NCI-H510A treated with DMSO at 0.1 percent for 48 hours (cell line): ENCODE results near the gene C1QB.
A peak's percentile ranks its signal among the peaks of the same experiment; 100 is the strongest.
"Not testable (repeated sequence)": the region's sequence is repeated elsewhere in the genome, so short reads cannot be mapped to it uniquely, and the experiment has no call there.

Source experiments
- DNase-seq: peaks from one replicate; lab custom pipeline; 2025; lab: John Stamatoyannopoulos, UW

The C1QB gene

DNA sequence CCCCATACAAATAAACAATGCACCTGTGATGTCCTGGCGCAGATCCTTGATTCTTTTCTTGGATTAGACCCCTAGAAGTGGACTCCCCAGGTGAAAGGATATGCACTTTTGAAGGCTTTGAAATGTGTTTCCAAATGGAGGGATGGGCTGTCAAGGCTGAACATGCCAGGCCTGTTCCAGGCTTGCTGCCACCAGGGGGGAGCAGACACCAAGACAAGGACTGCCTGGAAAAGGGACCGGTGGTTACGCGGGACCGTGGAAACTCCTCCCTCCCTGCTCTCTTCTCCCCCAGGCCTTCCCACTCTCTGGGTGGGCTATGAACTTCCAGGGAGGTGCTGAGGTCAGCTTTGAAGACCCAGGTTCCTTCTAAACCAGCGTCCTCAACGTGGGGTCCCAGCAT, 12.7 kb downstream of the C1QB start:
- DNase-seq = no peak

DNA sequence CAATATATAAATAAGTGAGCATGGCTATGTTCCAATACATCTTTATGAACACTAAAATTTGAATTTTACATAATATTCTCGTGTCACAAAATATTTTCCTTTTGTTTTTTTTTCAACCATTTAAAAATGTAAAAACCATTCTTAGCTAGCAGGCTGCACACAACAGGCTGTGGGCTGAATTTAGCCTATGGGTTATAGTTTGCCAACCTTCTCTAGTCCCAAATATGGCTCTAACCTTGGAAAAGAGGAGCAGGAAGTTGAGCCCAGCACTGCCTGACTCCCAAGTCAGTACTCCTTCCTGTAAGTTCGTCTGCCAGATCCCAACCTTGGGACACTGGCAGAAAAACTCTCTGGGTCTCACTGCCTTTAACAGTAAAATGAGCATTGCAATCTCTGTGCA, 13.4 kb downstream of the C1QB start:
- no peak for DNase-seq

DNA sequence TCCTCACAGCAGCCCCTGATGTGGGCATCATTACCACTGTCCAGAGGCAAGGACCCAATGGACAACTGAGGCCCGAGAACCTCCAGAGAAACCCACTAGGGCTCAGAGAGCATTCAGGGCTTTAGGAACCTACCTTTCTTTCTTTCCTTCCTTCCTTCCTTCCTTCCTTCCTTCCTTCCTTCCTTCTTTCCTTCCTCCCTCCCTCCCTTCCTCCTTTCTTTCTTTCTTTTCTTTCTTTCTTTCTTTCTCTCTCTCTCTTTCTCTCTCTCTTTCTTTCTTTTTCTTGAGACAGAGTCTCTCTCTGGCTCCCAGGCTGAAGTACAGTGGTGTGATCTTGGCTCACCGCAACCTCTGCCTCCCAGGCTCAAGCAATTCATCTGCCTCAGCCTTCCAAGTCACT, 15.8 kb downstream of the C1QB start:
- not testable (repeated sequence) for DNase-seq

DNA sequence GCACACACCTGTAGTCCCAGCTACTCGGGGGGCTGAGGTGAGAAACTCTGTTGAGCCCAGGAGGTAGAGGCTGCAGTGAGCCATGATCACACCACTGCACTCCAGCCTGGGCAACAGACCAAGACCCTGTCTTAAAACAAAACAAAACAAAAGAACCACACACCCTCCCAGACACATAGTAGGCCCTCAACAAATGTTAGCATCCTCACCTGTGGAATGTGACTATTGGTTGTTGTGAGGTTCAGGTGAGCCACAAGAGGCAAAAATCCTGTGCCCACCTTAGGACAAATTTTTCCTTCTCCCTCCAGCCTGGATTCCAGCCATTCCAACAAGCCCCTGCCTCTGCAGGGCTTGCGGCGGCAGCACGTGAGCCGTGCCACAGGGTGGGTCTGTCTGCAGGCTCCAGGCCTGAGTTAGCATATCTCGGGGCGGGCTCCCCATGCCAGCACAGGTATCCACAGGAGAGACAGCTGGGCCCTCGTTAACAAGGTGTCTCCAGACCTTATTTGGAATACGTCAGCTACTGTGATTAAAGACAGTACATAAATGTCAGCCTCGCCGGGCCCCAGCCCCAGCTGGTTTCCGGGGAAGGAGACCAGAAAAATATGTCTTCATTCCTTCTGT, 17.4 kb downstream of the C1QB start:
- no peak for DNase-seq

DNA sequence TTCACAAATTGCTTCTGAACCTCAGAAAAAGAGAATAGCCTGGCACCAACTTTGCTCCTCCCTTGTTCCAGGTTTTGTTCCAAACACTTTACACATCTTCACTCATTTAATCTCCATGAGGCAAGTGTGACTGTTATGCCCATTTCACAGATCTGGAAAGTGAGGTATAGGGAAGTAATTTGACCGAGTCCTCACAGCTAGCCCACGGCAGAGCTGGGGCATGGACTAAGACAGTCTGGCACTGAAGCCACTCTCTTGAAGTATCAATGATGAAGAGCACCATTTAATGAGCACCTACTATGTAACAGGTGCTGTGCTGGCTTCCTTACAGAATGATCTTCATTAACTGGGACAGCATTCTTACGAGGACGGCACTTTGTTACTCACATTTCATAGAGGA, 19.0 kb downstream of the C1QB start:
- DNase-seq = no peak

DNA sequence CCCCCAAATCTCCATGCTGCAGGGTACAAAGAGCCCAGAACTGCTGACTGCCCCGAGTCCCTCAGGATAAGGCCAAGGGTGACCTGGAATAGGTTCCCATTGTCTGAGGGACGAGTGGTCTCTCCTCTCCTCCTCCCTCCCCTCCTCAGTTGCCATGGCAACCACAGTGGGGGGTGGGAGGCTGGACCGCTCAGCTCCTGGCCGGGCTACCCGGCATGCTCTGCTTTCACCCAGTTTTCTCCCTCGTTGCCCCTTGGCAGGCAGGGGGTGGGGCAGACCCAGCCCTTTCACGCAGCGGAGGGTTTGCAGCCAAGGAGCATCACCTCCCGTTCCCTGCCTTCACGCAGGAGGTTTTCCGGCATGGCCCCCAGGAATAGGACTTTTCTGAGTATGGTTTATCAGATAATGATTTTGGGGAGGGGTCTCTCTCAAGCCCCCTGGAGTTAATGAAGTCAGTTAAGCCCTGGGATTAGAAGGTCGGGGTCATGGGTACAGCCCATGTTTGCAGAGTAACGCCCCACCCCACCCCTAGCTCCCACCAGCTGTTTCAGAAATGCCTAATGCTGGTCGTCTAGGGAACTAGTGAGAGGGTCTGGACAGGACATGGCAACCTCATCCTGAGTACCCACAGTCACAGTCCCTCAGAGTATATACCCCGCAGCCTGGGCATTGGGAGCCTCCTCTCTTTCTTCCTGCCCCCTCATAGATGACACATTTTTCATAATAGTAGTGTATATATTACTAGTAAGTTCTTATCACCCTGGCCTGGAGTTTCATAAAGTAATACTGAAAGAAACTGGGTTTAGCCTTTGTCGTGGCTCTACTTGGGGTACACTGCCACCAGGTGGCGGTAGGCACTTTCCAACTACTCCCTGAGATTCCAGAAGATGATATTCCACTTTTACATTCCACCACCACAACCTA, 20.7 kb downstream of the C1QB start:
- DNase-seq = peak; percentile 45

DNA sequence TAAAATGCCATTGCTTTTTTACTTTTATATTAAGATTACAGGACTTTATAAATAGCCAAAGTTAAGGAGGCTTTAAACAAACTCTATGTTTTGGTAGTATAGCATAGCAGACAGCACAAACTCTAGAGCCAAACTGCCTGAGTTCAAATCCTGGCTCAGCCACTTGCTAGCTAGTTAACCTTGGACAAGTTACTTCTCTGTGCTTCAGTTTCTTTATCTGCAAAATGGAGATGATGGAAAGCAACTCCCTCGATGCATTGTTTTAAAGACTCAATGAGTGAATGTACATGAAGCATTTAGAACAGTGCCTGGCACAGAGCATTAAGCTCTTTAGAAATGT, 21.3 kb downstream of the C1QB start:
- no peak for DNase-seq

DNA sequence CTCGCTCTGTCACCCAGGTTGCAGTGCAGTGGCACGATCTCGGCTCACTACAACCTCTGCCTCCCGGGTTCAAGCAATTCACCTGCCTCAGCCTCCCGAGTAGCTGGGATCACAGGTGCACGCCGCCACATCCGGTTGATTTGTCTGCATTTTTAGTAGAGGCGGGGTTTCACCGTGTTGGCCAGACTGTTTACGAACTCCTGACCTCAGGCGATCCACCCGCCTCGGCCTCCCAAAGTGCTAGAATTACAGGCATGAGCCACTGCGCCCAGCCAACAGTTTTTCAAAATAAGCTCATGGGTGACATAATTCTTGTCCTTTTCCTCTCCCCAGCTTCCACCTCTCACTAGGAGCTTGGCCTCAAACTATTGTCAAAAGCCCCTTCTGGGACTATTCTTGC, 23.1 kb downstream of the C1QB start:
- DNase-seq = not testable (repeated sequence)

DNA sequence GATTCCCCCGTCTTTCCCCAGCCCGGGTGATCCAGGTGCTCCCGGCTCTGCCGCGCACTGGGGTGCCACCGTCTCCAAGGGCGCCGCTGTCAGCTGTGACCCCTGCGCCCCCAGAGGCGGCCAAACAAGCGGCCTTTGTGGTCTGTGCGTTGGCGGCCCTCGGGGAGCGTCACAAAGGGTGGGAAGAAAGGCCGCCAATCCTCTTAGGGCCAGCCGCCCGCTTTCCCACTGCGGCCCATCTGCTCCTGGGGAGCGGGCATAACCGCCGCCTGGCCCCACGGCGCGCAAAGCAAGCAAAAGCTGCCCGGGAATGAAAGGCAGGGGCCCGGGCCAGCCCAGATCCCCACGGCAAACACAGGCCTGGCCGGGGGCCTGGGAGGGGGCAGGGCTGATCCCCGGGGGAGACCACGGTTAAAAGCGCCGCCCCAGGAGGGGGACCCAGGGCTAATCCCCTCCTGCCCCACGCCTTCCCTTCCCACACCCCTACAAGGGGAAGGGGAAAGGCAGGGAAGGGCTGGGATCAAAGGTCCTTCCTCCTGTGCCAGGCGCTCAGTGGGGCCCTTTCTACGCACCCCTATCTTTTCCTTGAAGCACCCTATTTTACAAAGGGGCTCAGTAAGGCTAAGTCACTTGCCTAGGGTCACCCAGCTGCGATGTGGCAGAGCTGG, 24.0 kb downstream of the C1QB start:
- DNase-seq = no peak

DNA sequence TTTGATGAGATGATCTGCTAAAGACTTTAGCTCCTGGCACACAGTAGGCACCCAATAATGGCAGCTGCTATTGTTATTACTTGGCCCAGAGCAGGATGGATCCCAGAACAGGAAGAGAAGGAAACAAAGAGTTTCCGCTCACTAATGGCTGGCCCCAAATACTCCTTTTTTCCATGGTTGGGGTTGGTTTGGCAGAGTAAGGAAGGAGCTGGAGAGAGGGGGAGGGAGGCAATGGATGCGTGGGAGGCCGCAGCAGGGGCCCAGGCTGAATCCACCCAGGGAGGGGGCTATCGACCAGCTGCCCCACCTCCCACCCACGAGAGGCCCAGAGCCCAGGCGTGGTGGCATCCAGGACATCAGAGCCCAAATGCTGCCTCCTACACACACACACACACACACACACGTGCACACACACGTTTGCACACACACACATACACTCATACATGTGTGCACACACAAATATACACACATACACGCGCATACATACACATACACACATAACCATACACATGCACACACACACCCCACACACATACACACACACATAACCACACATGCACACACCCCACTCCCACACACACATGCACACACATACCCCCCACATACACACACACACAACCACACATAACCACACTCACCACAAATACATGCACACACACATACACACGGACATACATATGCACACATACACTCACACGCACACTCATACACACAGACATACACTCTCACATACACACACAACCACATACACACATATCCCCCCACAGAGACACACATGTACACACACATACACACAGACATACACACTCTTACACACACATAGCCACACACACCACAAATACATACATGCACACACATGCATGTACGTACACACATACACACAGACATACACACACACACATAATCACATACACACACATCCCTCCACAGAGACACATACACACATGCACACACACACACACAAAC, 25.2 kb downstream of the C1QB start:
- no peak for DNase-seq

DNA sequence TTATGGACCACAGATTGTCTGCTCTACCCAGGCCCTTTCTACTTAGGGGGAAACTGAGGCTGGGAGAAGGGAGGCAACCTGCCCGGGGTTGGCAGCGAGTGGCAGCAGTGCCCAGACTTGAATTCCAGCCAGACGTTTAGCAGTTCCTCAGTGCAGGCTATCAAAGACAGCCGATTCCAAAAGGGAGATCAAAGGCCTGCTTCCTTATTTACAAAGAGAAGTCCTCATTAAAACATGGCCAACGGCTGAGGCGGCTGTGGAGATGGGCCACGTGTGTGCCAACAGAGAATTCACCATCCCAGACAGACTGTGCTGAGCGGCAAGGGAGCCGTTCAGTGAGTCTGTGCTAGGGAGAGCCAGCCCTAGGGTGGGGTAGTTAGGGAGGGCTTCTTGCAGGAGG, 27.7 kb downstream of the C1QB start:
- no peak for DNase-seq

DNA sequence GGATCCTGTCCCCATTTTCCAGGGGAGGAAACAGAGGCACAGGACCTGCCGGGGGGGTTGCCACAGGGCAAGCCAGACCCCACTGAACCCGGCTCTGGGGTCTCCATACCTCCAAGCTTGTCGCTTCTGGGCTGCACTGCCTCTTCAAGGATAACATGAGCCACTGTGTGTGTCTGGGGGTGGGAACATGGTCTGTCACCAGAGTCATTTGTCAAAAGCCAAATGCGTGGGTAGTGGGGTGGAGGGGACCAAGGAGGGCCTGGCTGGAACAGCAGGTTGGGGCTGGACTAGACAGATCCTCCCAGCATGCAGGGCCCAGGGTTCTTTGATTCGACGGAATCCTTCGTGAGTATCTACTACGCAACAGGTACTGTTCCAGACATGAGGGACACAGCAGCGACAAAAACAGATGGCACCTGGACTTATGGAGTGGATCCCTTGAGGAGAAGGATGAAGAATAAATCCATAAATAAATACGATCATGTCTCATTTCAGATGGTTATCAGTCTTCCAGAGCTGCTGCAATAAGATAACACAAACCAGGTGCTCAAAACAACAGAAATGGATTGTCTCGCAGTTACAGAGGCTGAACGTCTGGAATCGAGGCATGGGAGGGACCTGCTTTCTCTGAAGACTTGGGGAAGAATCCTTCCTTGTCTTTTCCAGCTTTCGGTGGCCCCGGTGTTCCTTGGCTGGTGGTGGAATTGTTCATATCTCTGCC, 28.7 kb downstream of the C1QB start:
- no peak for DNase-seq

DNA sequence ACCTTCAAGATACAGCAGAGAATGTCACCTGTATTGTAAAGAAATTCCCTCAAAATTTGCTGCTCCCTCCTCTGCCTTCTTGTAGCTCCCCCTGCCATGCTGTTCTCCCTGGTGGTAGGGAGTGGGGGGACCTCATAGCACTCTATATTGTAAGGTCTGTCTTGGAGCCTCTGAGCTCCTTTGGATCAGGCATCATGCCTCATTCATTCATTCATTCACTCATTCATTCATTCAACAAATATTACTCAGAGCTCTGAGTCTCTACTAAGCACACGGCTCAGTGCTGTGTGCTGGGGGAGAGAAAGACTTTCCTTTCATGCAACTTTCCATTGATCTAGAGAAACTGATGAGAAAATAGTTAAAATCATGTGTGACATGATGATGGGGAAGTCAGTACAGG, 30.5 kb downstream of the C1QB start:
- DNase-seq = no peak

DNA sequence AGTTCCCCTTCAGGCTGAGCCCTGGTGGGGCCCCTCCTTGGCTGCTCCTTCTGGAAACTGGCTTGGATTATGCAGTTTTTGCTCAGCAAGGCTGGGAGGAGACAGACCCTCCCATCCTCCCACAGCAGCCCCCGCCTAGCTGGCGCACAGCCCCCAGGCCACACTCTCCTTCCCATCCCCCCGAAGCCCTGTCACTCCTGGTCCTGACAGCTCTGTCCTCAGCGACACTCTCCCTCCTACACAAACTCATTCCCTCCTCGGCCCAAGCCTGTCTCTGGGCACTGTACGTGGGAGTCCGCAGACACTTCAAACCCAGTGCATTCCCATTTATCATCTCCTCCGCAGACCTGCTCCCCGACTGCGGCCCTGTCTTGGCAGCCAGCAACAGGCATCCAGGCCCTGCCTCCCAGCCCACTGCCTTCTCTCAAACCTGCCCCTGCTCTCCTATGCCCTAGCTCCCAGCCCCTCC, 32.6 kb downstream of the C1QB start:
- no peak for DNase-seq

DNA sequence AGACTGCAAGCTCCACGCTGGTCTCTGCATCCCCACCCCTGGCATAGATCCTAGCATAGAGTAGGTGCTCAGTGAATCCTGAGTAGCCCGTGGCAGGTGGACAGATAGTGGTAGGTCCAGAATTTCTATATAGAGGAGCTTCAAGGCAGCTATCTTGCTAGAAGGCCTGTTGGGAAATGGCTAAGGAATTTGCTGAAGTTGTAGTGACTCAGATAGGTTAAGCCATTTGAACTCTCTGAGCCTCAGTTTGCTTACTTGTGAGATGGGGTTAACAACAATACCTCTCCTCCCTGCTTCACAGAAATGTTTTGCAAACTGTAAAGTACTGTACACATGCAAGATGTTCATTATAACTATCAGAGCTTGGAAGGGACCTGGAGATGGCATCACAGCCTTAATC, 34.2 kb downstream of the C1QB start:
- no peak for DNase-seq

DNA sequence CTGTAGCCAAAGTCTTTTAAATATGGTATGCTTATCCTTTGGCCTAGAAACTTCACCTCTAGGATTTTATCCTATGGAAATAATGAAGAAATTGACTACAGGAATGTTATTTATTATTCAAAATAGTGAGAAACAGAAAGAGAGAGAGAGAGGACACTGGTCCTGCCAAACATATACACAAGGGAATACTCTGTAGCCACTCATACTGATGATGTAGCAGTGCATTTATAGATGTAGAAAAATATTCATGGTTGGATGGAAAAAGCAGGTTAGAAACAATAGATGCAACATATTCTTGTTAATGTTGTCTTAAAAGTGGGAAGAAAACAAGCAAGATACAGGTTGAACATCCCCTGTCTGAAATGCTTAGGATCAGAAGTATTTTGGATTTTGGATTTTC, 35.4 kb downstream of the C1QB start:
- no peak for DNase-seq

DNA sequence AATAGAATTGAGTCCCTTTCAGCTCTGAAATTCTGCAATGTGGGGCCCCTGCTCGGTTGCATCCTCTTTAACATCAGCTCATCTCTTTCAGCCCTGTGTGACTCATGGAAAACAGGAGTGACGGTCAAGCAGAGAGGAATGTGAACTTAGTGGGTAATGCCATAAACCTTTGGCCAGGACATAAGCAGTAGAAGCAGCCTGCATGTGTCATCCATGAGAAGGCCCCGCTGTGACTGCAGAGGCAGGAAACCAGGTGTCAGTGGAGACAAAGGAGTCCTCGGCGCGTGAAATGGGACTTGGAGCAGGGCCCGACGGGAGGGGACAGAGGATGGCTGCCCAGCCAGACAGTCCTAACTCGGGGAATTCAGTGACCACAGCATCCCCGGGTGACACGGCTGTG, 36.5 kb downstream of the C1QB start:
- DNase-seq = peak; percentile 14

DNA sequence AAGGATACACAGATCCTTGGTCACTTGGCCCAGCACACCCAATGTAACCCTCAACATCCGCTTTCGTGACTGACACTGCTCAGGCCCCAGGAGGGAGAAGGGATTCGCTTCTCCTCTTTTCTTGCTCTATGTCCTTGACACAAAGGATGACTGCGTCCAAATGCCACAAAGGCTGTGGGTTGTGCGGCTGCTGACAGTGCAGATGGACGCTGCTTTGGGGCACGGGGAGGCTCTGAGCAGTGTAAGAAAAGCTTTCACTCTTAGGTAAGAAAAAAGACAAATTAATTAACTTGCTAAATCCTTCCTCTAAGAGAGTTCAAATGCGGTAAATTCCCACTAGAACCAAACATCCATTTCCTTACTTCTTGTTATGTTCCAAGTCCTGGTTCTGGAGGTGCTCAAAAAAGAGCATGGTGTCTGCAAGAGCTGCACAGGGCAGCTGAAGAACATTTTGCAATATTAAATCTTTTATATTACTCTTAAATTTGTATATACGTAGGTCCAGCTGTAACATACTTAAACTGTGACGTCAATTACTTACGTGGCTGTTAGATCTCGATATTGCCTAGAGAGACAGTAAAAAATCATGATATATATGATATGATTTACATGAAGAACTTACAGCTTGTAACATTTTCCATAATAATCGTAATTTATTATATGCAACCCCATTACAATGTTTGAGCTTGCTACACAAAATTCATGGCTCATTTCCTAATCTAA, 38.2 kb downstream of the C1QB start:
- DNase-seq = no peak

DNA sequence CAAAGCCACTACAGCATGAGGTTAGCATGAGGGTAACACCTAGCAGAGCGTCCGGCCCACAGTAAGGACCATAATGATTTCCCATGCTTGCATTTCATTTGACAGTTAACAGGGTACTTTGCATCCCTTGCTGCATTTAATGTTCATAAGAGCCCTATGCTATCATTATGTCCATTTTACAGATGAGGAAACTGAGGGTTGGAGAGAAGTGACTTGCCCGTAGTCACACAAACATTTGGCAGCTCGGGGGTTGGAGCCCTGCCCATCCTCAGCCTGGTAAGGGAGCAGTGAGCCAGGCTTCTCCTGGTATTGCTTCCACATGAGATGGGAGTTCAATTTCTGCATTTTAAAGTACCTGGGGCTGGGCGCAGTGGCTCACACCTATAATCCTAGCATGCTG, 41.1 kb downstream of the C1QB start:
- no peak for DNase-seq

DNA sequence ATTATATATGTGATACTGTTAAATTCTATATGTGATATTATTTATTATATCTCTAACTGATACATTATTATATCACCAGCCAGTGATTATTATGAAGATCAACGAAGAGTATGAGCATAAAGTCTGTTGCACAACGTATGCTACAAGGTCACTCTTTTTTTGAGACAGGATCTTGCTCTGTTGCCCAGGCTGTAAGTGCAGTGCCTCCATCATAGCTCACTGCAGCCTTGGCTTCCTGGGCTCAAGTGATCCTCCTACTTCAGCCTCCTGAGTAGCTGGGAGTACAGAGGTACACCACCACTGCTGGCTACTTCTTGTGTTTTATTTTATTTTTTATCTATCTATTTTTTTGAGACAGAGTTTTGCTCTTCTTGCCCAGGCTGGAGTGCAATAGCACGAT, 43.6 kb downstream of the C1QB start:
- no peak for DNase-seq

DNA sequence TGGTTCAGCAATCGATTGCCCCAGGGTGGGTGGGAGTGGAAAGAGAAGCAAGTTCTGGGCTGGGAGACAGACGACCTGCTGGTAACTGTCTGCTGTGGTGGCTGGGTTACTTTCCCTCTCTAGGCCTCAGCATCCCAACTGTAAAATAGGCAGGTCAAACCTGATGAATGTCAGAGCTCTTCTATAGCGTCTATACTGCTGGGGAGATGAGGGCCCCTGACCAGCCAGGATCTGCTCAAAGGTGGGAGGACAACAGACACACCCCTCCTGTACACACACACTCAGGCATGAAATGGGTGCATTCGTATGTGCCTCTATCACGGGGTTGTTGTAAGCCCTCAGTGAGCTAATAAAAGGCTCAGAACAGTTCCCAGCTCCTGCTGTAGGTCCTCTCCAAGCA, 44.9 kb downstream of the C1QB start:
- DNase-seq = no peak
